H9 (cell line): ENCODE results near the gene LSMEM2. TPM values are rescaled to one million over a fixed set of nuclear protein-coding genes. Genes with fewer than 3 reads are reported as not detected.

ENCODE experiments used
- DNase-seq: peaks from one replicate; pipeline ENCODE4 v3.0.0-alpha.2; 2017
- H2AFZ ChIP-seq: one replicate; pipeline ENCODE4 v1.6.1; 2013; ENCODE audit warnings: mild to moderate bottlenecking, low read length, control low read depth, moderate library complexity
- H2AK5ac ChIP-seq: 2 replicates; pipeline ENCODE4 v1.6.1; 2013; ENCODE audit warnings: low read length, control low read depth, mixed read lengths; ENCODE audit not compliant: insufficient read length
- H2BK120ac ChIP-seq: one replicate; pipeline ENCODE4 v1.6.1; 2013; ENCODE audit warnings: low read depth, mild to moderate bottlenecking, low read length, control low read depth, inconsistent platforms; ENCODE audit not compliant: poor library complexity, severe bottlenecking
- H2BK12ac ChIP-seq: 2 replicates; pipeline ENCODE4 v1.6.1; 2013; ENCODE audit warnings: low read length, control low read depth, mixed read lengths, low read depth; ENCODE audit not compliant: insufficient read length
- H2BK15ac ChIP-seq: 2 replicates; pipeline ENCODE4 v1.6.1; 2013; ENCODE audit warnings: low read depth, low read length, control low read depth
- H2BK20ac ChIP-seq: one replicate; pipeline ENCODE4 v1.6.1; 2013; ENCODE audit warnings: low read depth, mild to moderate bottlenecking, low read length, control low read depth, inconsistent platforms; ENCODE audit not compliant: poor library complexity, severe bottlenecking
- H2BK5ac ChIP-seq: 2 replicates; pipeline ENCODE4 v1.6.1; 2013; ENCODE audit warnings: low read length, control low read depth, mixed read lengths; ENCODE audit not compliant: insufficient read length
- H3K14ac ChIP-seq: 2 replicates; pipeline ENCODE4 v1.6.1; 2013; ENCODE audit warnings: low read length, control low read depth; ENCODE audit not compliant: insufficient read depth
- H3K18ac ChIP-seq: 2 replicates; pipeline ENCODE4 v1.6.1; 2013; ENCODE audit warnings: low read depth, mild to moderate bottlenecking, mixed read lengths, low read length, control low read depth; ENCODE audit not compliant: insufficient read length
- H3K23ac ChIP-seq: 2 replicates; pipeline ENCODE4 v1.6.1; 2013; ENCODE audit warnings: low read length, control low read depth, mixed read lengths, low read depth; ENCODE audit not compliant: insufficient read length
- H3K23me2 ChIP-seq: 2 replicates; pipeline ENCODE4 v1.6.1; 2013; ENCODE audit warnings: low read depth, mild to moderate bottlenecking, mixed read lengths, low read length, control low read depth; ENCODE audit not compliant: insufficient read length, poor library complexity, severe bottlenecking
- H3K27ac ChIP-seq: 2 replicates; pipeline ENCODE4 v1.5.1; 2013; ENCODE audit warnings: low read length, control low read depth, mixed read lengths, low read depth; ENCODE audit not compliant: insufficient read length
- H3K27me3 ChIP-seq: 2 replicates; pipeline ENCODE4 v1.6.1; 2013; ENCODE audit warnings: low read length, control low read depth, inconsistent platforms; ENCODE audit not compliant: insufficient read depth
- H3K4ac ChIP-seq: 2 replicates; pipeline ENCODE4 v1.6.1; 2013; ENCODE audit warnings: low read depth, mild to moderate bottlenecking, control low read depth, inconsistent platforms, low read length, moderate library complexity
- H3K4me1 ChIP-seq: 2 replicates; pipeline ENCODE4 v1.6.1; 2013; ENCODE audit warnings: low read length, control low read depth, inconsistent platforms; ENCODE audit not compliant: insufficient read depth
- H3K4me2 ChIP-seq: 2 replicates; pipeline ENCODE4 v1.6.1; 2013; ENCODE audit warnings: low read length, control low read depth, mixed read lengths; ENCODE audit not compliant: insufficient read length, insufficient read depth
- H3K56ac ChIP-seq: 2 replicates; pipeline ENCODE4 v1.6.1; 2013; ENCODE audit warnings: low read depth, mild to moderate bottlenecking, mixed read lengths, low read length, control low read depth; ENCODE audit not compliant: insufficient read length
- H3K79me1 ChIP-seq: 2 replicates; pipeline ENCODE4 v1.6.1; 2013; ENCODE audit warnings: low read depth, mild to moderate bottlenecking, moderate library complexity, low read length, control low read depth, inconsistent platforms; ENCODE audit not compliant: insufficient read depth, poor library complexity, severe bottlenecking
- H3K79me2 ChIP-seq: 2 replicates; pipeline ENCODE4 v1.6.1; 2013; ENCODE audit warnings: low read length, control low read depth, inconsistent platforms; ENCODE audit not compliant: insufficient read depth
- H3K9ac ChIP-seq: 2 replicates; pipeline ENCODE4 v1.6.1; 2013; ENCODE audit warnings: low read length, control low read depth, mixed read lengths; ENCODE audit not compliant: insufficient read length; ENCODE audit errors: extremely low read depth
- H3K9me3 ChIP-seq: one replicate; pipeline ENCODE4 v1.6.1; 2013; ENCODE audit warnings: low read depth, low read length, inconsistent platforms; ENCODE audit not compliant: control insufficient read depth
- H3T11ph ChIP-seq: one replicate; pipeline ENCODE4 v1.6.1; 2013; ENCODE audit warnings: mild to moderate bottlenecking, low read length, control low read depth, inconsistent platforms
- H4K20me1 ChIP-seq: one replicate; pipeline ENCODE4 v1.6.1; 2013; ENCODE audit not compliant: control insufficient read depth, insufficient read length, insufficient read depth
- H4K5ac ChIP-seq: 2 replicates; pipeline ENCODE4 v1.6.1; 2013; ENCODE audit warnings: low read depth, mild to moderate bottlenecking, mixed read lengths, low read length, control low read depth; ENCODE audit not compliant: insufficient read length
- H4K8ac ChIP-seq: replicated peaks from 2 replicates; pipeline ENCODE4 v1.6.1; 2013; ENCODE audit warnings: low read length, control low read depth, mixed read lengths, low read depth; ENCODE audit not compliant: insufficient read length
- H4K91ac ChIP-seq: 2 replicates; pipeline ENCODE4 v1.6.1; 2013; ENCODE audit warnings: low read depth, mild to moderate bottlenecking, moderate library complexity, mixed read lengths, low read length, control low read depth; ENCODE audit not compliant: insufficient read length
- H3K27ac Mint-ChIP-seq, 3 experiments: 2 replicates in 2 of 3; 3 replicates in 1 of 3; pipeline ENCODE4 v1.8.0; 2020 to 2021; ENCODE audit warnings: mixed read lengths in 3 of 3, mild to moderate bottlenecking in 1 of 3, moderate library complexity in 1 of 3
- H3K27me3 Mint-ChIP-seq: 2 replicates; pipeline ENCODE4 v1.8.0; 2021; ENCODE audit warnings: low read depth, mild to moderate bottlenecking, moderate library complexity, mixed read lengths
- H3K36me3 Mint-ChIP-seq, 3 experiments: 2 replicates in 2 of 3; 3 replicates in 1 of 3; pipeline ENCODE4 v1.8.0; 2020 to 2021; ENCODE audit warnings: low read depth in 3 of 3, mixed read lengths in 3 of 3; ENCODE audit not compliant: insufficient read depth in 1 of 3
- H3K4me1 Mint-ChIP-seq, 2 experiments: 2 replicates each; pipeline ENCODE4 v1.8.0; 2020; ENCODE audit warnings: mixed read lengths in 2 of 2
- H3K4me3 Mint-ChIP-seq, 2 experiments: 2 replicates in 1 of 2; 3 replicates in 1 of 2; pipeline ENCODE4 v1.8.0; 2020 to 2021; ENCODE audit warnings: mild to moderate bottlenecking in 2 of 2, mixed read lengths in 2 of 2, moderate library complexity in 1 of 2
- H3K9me3 Mint-ChIP-seq, 2 experiments: 2 replicates in 1 of 2; 3 replicates in 1 of 2; pipeline ENCODE4 v1.8.0; 2020; ENCODE audit warnings: mild to moderate bottlenecking in 2 of 2, mixed read lengths in 2 of 2, moderate library complexity in 1 of 2
- WGBS: extraction: QIAGEN DNeasy Blood & Tissue Kit; methylation state at CpG from one replicate; pipeline ENCODE4 v1.1.7; 2013; ENCODE audit warnings: missing lambda C conversion rate, low lambda C conversion rate, mixed read lengths; ENCODE audit not compliant: insufficient read length; ENCODE audit errors: extremely low coverage; 5-methylcytosine and 5-hydroxymethylcytosine counted together
- total RNA-seq: library from RNA; stranded (reverse); gene quantifications from 2 replicates; pipeline ENCODE4 v1.2.1, GENCODE V29; 2021
- TF ChIP-seq, protein P1 (sequence below): fragments of 200-600 bp; sonication (generic); conservative IDR thresholded peaks from 3 replicates; pipeline ENCODE4 v1.8.0; 2021; ENCODE audit warnings: antibody characterized with exemption, mild to moderate bottlenecking

The LSMEM2 gene
- total RNA-seq, 1 experiment from 2014 or later: 0.50 TPM

DNA sequence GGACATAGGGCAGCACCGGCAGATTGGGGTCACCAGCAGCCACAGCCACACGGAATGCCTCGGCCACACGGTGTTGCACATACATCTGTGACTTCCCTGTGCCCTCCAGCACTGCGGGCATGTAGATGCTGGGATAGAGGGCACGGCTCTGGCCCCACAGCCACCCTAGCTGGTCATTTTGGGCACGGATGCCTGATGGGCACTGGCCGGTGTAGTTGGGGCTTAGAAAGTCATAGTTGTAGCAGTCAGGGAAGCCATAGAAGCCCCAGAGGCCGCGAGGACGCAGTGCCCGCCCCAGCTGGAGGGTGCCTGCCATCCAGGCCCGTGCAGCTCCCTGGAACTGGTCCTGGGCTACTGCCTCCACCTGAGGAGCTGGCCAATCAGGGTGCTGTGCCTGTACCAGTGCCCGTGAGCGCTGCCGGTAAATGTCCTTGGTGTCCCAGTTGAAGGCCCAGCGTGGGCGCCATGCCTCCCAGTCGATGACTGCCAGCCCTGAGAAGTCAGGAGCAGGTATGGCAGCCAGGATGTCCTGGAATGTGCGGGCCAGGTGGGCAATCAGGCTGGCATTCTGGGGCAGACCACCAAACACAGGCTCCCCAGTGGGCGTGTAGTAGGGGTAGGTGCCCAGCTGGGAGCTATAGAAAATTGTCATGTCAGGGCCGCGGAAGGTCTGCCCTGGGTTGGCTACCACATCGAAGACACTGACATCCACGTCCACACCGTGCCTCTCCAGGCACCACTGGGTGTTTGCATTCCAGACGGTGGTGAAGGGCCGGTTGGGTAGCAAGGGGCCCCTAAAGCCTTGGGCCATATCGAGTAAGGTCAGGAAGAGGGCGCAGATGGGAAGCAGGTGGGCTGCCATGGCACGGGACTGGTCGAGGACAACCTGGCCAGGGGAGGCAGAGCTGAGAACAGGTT, 23.5 kb downstream of the LSMEM2 start:
- no CpG with 5 or more reads among the region's 32 CpGs for WGBS
- H3K9ac ChIP-seq: no peak overlapping the region
- H2AK5ac ChIP-seq: no peak overlapping the region
- Mint-ChIP-seq H3K4me1 (peaks cover 25 to 27% of the 10 kb centered on the region in 2 experiments), H3K9me3 (peaks cover 8 to 17% of the 10 kb centered on the region in 2 experiments), H3K27me3 (no peaks in the 10 kb centered on the region), H3K27ac (peak overlapping the region in 2 of 3 experiments; percentile 82 to 86; a peak in 4 of 7 replicates), H3K36me3 (peaks cover 0 to 2% (median 2%) of the 10 kb centered on the region in 3 experiments; a peak in 1 of 7 replicates), H3K4me3 (no peak overlapping the region)
- DNase-seq: no peak
- H2BK12ac ChIP-seq: no peak overlapping the region
- no peak overlapping the region for H3K23ac ChIP-seq
- H2AFZ ChIP-seq: no peak overlapping the region
- TF ChIP-seq, protein P1, sequence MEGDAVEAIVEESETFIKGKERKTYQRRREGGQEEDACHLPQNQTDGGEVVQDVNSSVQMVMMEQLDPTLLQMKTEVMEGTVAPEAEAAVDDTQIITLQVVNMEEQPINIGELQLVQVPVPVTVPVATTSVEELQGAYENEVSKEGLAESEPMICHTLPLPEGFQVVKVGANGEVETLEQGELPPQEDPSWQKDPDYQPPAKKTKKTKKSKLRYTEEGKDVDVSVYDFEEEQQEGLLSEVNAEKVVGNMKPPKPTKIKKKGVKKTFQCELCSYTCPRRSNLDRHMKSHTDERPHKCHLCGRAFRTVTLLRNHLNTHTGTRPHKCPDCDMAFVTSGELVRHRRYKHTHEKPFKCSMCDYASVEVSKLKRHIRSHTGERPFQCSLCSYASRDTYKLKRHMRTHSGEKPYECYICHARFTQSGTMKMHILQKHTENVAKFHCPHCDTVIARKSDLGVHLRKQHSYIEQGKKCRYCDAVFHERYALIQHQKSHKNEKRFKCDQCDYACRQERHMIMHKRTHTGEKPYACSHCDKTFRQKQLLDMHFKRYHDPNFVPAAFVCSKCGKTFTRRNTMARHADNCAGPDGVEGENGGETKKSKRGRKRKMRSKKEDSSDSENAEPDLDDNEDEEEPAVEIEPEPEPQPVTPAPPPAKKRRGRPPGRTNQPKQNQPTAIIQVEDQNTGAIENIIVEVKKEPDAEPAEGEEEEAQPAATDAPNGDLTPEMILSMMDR: no peak
- H4K5ac ChIP-seq: no peak overlapping the region
- H3K27me3 ChIP-seq: no peaks in the 10 kb centered on the region
- no peak overlapping the region for H4K8ac ChIP-seq
- H3K79me1 ChIP-seq: no peaks in the 10 kb centered on the region
- no peak overlapping the region for H4K91ac ChIP-seq
- no peak overlapping the region for H3K27ac ChIP-seq
- no peak overlapping the region for H3K56ac ChIP-seq
- no peak overlapping the region for H2BK15ac ChIP-seq
- no peaks in the 10 kb centered on the region for H4K20me1 ChIP-seq
- H3T11ph ChIP-seq: no peak overlapping the region
- H3K79me2 ChIP-seq: no peaks in the 10 kb centered on the region
- H3K18ac ChIP-seq: no peak overlapping the region
- H3K9me3 ChIP-seq: no peaks in the 10 kb centered on the region
- no peak overlapping the region for H3K4me2 ChIP-seq
- no peak overlapping the region for H2BK20ac ChIP-seq
- peaks cover 6% of the 10 kb centered on the region for H3K23me2 ChIP-seq
- H2BK5ac ChIP-seq: no peak overlapping the region
- no peak overlapping the region for H2BK120ac ChIP-seq
- no peaks in the 10 kb centered on the region for H3K4me1 ChIP-seq
- H3K4ac ChIP-seq: no peak overlapping the region
- no peak overlapping the region for H3K14ac ChIP-seq
